GM12875 (cell line): Measurements from ENCODE around the gene ARHGAP5.

Experiments
- H3K4me3 ChIP-seq: one replicate; pipeline ENCODE4 v1.5.1; 2011; ENCODE audit warnings: low read depth, low read length, control low read depth
- CTCF ChIP-seq: IDR thresholded peaks from 2 replicates; pipeline ENCODE4 v1.5.1; 2011; ENCODE audit warnings: low read depth, mild to moderate bottlenecking, control low read depth, inconsistent platforms, low read length, moderate library complexity, borderline replicate concordance; ENCODE audit not compliant: insufficient read depth

ARHGAP5 gene

DNA sequence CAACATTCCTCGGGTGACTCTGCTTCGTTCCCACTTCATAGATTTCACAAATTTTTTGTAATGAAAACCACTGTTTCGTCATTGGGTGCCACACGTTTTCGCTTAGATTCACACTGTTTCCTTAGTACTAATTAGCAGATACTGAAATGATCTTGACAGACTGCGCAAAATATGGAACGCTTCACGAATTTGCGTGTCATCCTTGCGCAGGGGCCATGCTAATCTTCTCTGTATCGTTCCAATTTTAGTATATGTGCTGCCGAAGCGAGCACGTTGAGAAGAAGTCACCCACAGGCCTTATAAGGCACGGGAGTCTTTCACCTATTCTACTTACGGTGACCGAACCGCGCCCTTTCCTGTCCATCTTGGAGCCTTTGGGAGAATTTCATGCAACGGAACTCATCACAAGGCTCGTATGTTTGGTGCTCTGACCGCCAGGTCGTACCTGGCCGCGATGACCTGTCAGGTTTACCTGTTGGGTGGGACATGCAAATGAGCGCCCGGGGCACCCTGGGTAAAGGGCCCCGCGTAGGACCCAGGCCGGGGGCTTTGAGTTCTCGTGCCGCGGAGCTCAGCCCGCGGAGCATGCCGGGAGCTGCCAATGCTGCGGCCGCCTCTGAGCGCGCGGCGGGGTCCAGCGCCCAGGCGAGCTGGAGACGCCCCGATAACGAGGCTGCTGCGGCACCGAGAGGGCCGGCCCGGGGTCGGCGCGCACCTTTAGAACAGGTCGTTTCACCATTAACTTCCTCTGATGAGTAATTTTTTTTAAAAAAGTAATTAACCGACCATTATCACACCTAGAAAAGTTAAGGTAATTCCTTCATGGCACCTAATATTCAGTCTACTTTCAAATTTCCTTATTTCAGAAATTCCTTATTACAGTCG is 126.1 kb downstream of the ARHGAP5 start, which contains the start of gene RNU6-8:
RNU6-8 (minus strand) TSS at position 272 of the 885 bp plus-strand sequence.
- no peak for TF ChIP-seq CTCF
- H3K4me3 ChIP-seq = peak within 1 kb of the TSS; percentile 42

DNA sequence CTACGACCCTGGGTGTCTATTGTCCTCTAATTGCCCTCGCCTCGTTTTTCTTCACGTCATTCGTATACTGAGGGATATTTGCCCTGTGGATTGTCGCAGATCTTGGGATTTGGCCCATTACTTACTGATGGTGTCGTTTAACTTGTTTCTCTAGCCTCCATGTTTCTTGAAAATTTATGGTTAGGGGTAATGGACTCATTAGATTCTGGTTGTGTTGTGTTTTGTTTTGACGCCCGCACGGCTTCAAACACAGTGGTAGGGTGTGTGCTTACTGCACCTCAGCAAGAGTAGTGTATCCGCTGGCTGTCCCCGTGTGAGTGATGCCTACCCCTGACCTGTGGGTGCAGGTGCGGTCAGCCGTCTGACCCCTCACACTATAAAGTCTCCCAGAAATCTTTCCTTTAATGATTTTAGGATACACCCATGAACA is 126.8 kb downstream of the ARHGAP5 start:
- no peak for TF ChIP-seq CTCF
- peak overlapping the region; percentile 42 for H3K4me3 ChIP-seq

- no peak for TF ChIP-seq CTCF
- H3K4me3 ChIP-seq = no peak overlapping the region
These were observed 128.4 kb downstream of the ARHGAP5 start for GRCh38 chr14:32205554-32205953.

- TF ChIP-seq CTCF = no peak
These were observed 128.9 kb downstream of the ARHGAP5 start for GRCh38 chr14:32205984-32206383.

GRCh38 chr14:32206552-32206951 is 129.4 kb downstream of the ARHGAP5 start:
- H3K4me3 ChIP-seq = no peak overlapping the region
- no peak for TF ChIP-seq CTCF

More at GRCh38 chr14:32205984-32206383, 128.9 kb downstream of the ARHGAP5 start:
- no peak overlapping the region for H3K4me3 ChIP-seq

GRCh38 chr14:32208490-32208889 is 131.4 kb downstream of the ARHGAP5 start:
- TF ChIP-seq CTCF = no peak
- H3K4me3 ChIP-seq = no peak overlapping the region
